ENCODE measurements around the gene HMGCS2.
"Not testable (repeated sequence)": the region's sequence is repeated elsewhere in the genome, so short reads cannot be mapped to it uniquely, and the experiment has no call there.

The HMGCS2 gene

DNA sequence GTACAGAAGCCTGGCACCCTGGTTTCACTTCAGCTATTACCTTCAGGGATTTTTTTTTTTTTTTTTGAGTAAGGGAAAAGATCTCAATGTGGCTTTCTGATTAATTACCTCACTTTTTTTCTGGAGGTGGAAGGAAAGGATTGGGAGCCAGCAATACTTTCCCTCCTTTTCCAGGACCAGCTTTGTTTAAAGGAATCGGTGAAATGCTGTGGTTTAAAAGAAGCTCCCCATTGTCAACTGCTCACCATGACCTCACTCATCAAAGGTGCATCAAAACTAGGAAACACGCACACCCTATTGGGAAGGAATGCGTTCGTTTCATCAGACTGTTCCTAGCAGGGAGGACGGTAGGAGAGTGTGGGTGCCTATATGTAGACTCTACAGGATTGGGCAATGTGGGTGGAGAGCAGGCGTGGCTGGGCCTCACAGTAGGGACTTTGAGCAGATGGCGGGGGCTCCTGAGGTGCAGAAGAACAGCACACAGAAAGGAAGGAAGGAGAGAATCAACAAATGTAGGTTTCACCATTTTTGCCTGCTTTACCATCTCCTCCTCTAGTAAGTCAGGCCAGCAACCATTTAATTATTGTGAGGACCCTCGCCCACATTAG is 44.0 kb downstream of the HMGCS2 start:
- DNase-seq = no peak

DNA sequence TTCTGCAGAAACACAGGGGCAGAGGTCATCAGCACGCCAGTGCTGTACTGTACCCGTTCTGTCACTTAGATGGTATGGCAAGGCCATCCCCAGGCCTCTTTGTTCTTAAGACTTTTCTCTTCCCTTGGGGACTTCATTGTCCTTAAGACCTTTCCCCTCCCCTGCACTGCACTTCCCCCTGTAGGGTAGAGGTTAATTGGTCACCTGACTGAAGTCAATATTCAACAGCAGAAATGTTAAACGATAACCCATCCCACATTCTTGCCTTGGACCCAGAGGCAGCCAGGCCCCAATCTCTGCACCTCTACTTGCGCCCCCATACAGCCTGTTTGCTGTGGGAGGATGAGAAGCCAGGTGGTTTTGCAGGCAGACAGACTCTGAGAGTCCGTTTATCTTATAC is 46.8 kb downstream of the HMGCS2 start:
- no peak for DNase-seq

DNA sequence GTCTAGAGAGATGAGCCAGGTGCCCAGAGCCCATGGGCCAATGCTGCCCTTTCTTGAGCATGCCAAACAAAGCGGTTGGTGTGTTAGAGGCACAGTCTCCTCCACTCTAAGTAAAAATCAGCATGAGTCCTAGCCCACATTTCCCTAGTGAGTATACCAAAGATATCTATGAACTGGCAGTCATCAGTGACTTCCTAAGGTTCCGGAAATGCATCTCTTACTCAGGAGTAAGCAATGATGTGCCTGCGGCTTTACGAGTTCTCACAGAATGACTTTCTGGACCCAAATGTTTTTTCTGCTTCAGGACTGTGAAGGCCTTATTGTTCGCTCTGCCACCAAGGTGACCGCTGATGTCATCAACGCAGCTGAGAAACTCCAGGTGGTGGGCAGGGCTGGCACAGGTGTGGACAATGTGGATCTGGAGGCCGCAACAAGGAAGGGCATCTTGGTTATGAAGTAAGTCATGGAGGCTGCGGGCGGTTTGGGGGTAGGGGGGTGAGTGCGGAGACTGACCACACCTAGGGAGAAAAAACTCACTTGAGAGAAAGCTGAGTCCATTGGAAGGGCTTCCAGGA is 47.8 kb downstream of the HMGCS2 start:
- DNase-seq = no peak

DNA sequence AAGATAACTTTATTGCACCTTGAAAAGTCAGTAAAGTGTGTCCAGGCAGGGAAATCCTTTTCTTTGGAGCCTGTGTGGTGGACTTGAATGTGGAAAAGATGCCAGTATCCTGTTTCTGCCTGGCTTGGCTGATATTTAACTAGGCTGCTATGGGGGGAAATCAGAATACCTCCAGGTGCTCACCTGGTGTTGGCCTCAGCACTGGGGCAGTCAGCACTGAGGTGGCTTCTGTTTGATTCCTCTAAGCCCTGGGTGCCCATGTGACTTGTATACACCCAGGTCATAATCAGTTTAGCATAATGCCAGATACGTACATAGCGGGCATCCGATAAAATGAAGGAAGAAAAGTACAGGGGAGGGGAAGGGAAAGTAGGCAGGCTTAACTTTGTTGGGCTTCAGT is 49.7 kb downstream of the HMGCS2 start:
- no peak for DNase-seq

DNA sequence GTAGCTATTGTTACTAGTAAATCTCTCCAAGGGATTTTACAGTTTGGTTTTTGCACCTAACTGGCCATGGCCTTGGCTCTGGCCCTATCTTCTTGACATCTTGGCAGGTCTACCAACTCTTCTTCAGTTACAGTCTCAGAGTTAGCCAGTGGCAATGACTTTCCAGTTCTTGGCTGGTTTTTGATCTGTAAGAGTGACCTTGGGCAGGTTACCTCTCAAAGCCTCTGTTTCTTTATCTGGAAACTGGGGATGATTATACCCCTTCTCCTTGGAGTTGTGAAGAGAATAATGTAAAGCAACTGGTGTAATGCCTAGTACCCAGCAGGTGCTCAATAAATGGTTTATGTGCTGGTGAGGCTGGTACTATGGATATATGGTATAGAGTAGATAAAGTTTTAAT is 50.3 kb downstream of the HMGCS2 start:
- no peak for DNase-seq

DNA sequence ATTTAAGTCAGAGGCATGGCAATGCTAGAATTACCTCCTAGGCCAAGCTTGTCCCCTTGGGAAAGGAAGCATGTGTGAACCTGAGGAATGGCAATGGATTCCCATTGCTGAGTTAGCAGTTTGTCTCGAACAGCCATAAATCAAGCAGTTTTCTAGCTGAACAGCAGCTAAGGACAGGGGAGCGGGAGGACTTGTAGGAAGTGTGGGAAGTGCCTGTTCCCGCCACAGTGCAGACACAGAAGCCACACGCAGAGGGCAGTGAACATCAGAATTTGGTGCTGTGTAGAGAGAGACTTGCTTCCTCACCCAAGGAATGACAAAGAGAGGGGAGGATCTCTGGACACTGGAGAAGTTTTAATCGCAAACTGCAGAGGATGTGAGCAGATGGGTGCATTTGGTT is 53.2 kb downstream of the HMGCS2 start:
- DNase-seq = peak; percentile 38

DNA sequence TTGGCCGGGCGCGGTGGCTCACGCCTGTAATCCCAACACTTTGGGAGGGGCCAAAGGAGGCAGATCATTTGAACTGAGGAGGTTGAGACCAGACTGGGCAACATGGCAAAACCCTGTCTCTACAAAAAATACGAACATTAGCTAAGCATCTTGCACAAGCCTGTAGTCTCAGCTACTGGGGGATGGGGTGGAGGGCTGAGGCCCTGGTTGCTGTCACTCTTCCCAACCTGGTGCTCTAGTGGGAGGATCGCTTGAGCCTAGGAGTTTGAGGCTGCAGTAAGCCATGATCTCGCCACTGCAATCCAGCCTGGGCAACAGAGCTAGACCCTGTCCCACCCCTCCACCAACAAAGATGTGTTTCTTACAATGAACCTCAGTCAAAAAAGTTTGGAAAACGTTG is 54.1 kb downstream of the HMGCS2 start:
- DNase-seq = no peak

DNA sequence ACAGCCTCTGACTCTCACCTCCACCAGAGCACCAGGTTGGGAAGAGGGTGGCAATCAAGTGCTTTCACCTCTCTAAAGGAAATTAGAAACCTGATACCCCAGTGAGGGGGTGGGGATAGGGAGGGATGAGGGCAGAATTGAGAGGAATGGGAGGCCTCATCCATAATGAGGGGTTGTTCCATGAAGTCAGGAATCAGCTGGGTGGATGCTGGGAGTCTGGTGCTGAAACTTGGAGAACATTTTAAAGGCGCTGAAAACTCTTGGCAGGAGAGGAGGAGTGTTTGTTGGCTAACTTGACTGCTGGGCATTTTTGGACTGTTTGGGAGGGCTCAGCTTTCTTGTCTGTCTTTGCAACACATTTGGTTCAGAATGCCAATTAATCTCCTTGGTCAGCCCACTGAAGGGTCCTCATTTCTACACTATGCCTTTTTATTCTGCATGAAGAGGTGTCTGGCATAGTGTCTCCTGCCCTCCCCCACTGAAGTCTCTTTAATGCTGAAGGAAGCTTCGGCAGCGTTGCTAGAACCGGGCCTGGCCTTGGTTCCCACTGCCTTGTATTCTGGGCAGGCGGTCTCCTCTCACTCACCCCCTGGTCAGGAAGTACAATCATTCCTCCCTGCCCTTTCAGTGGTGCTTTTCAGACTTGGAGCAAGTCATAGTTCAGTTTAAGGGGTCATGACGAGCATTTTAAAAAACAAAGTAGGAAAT is 54.8 kb downstream of the HMGCS2 start:
- peak; percentile 12 for DNase-seq

DNA sequence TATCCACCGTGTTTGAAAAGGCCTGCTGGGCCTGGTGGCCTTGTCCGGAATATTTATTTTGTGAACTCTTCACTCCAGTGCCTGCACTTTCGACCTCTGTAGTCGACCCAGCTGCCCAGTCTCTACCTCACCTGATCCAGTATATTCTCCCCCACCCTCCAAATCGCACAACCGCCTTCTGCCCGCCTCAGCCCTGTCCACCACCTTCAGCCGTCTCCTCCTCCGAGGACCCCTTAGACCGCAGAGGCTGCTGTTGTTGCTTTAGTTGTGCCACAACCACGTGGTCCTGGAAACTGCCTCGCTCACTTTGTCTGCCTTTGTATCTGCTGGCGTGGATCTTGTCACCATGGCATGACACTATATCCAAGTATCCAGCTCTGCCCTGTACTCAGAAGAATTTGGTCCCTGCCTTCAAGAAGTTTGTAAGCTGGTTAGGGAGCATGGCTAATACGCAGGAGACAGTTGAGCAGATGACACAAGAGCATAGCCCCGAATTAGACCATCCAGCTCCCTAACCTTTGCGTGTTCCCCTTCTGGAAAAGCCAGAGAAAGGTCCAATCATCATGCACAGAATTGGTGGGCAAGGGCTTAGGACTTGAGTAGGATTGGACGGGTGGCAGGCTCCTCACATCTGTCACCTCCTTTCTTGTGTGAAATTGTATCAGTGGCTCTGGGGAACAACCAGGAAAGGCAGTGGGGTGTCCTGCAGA is 55.5 kb downstream of the HMGCS2 start:
- DNase-seq = peak; percentile 52

DNA sequence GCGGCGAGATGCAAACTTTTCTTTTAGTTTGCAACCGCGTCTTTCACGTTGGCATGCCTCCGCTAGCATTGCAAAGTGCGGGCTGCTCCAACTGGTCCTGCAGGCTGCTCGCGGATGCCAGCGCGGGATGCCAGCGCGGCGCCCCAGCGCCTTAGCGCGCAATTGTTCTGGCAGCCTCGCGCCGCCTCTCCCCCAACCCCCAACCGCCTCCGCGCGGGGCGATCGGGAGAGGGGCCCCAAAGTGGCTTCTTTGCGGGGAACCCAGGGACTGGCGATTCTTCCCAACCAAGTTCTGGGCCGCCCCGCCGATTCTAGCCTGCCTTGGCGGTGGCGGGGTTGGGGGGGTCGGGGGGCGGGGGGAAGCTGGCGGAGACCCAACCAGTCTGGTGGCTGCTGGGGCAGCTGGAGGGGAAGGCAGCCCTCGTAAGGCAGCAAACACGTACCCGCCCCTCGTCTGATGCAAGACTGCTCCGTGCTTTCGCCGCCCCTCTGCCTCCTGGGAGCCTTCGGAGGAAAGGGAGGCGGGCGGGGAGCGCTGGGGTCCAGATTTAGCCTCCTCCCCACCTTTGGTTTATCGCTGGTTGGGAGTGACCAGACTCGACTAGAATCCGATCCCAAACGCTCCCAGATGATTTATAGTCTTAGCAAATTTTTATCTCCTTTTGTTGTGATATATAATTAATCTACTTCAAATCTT is 56.2 kb downstream of the HMGCS2 start:
- DNase-seq = peak; percentile 95

DNA sequence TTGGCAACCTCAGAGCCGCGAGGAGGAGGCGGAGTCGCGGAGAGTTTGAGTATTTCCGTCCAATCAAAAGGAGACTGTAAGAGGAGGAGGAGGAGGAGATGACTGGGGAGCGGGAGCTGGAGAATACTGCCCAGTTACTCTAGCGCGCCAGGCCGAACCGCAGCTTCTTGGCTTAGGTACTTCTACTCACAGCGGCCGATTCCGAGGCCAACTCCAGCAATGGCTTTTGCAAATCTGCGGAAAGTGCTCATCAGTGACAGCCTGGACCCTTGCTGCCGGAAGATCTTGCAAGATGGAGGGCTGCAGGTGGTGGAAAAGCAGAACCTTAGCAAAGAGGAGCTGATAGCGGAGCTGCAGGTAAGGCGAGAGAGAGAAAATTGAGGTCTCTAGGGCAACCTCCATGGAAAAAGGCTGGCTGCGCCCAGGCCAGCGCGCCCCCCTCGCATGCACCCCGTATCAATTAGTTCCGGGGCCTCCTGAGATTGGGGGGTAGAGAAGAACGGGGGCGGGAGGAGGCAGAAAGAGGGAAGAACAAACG is 56.8 kb downstream of the HMGCS2 start, which contains the start of gene PHGDH:
Gene PHGDH (plus strand): TSS at position 131 of the 538 bp plus-strand sequence. CDS start 89 bp downstream, at position 220.
- peak; percentile 93 for DNase-seq

DNA sequence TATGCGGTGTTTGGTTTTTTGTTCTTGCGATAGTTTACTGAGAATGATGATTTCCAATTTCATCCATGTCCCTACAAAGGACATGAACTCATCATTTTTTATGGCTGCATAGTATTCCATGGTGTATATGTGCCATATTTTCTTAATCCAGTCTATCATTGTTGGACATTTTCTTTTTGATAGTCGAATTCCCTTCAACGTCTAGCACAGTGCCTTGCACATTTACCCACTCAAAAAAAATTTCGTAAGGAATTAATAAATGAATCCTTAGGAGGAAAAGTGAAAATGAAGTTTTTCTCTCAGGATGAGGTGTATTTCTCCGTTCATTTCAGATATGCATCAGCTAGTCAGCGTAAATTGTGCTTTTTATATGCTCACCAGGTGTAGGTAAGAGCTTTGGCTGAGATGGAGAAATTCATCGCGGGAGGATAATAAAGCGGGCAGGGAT is 57.3 kb downstream of the HMGCS2 start:
- DNase-seq = not testable (repeated sequence)

DNA sequence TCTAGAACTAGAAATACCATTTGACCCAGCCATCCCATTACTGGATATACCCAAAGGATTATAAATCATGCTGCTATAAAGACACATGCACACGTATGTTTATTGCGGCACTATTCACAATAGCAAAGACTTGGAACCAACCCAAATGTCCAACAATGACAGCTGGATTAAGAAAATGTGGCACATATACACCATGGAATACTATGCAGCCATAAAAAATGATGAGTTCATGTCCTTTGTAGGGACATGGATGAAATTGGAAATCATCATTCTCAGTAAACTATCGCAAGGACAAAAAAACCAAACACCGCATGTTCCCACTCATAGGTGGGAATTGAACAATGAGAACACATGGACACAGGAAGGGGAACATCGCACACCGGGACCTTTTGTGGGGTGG is 62.1 kb downstream of the HMGCS2 start:
- DNase-seq = not testable (repeated sequence)

DNA sequence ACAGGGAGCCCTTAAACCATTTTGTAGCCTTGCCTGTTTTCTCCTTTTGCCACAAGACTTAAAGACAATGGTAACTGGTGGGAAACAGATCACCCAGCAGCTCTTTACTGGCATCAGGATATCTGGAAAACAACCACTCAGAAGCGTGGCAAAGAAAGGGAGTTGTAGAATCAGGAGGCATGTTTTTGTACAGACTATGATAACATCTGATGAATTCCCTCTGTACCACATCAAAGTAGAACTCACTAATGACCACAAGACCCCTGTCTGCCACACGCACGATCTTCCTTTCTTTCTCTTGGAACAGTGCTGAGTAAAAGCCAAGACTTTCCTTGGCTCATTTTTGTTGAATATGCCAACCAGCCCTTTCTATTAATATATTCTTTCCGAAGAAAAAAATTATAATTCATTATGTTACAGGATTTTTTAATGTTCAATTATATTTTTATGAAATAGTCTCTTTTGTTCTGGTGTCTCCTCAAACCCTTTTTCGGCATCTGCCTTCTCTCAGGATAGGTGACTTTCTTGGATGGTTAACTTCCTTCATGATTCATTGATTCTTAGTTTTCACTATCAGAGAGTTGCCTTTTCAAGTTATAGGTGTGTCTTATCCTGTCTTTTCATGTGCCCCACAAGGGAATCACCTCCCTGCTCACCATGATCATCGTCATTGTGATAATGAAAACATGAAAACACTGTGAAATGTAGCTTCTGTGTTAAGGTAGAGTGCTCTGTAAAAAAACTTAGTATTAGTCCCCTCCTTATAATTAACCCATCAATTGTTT is 64.8 kb downstream of the HMGCS2 start:
- DNase-seq = no peak

DNA sequence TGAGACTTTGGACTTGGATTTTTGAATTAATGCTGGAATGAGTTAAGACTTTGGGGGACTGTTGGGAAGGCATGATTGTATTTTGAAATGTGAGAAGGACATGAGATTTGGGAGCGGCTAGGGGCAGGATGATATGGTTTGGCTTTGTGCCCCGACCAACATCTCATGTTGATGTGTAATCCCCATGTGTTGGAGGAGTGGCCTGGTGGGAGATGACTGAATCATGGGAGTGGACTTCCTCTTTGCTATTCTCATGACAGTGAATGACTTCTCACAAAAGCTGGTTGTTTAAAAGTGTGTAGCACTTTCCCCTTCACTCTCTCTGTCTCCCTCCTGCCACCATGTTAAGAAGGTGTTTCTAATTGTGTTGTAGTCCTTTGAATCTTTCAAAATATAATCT is 66.3 kb downstream of the HMGCS2 start:
- peak; percentile 85 for DNase-seq

DNA sequence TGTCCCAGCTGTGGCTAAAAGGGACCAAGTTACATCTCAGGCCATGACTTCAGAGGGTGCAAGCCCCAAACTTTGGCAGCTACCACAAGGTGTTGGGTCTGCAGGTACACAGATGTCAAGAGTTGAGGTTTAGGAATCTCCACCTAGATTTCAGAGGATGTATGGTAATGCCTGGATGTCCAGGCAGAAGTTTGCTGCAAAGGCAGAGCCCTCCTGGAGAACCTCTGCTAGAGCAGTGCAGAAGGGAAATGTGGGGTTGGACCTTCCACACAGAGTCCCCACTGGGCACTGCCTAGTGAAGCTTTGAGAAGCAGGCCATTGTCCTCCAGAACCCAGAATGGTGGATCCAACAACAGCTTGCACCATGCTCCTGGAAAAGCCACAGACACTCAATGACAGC is 67.0 kb downstream of the HMGCS2 start:
- no peak for DNase-seq

DNA sequence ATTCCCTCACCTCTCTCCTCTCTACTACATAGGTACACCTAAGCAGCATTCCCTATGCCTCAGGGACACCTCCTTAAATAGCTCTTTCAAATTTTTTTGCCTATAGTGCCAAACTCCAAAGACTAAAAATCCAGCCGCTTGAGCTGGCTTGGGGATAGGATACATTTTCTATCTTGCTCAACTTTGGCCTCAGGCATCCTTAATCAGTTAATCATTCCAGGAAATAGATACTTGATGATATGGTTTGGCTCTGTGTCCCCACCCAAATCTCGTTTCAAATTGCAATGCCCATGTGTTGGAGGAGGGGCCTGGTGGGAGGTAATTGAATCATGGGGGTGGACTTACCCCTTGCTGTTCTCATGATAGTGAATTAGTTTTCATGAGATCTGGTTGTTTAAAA is 68.4 kb downstream of the HMGCS2 start:
- no peak for DNase-seq

Measured in EL (cell line).